Measurements from ENCODE around the gene MCF2.

DNA sequence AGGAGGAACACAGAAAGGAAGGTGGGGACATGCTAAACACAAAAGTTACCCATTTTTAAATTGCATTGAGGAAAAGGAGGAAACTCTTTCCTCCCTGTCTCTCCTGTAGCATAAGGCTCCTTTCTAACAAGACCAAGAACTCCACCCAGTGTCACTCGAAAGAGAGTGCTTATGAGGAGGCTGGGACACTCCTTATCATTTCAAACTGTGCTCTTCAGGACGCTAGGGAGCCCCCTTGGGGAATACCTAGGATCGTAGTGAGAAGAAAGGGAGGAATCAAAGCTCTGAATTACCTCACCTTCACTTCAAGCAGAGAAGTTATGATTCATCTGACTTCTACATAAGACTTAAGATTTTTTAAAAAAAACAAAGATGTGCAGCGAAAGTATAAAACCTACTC is 111.9 kb downstream of the MCF2 start:
- TF ChIP-seq EZH2phosphoT487 (IDR thresholded peaks at IDR 0.05; ENCODE audit: borderline replicate concordance, low read depth) (no peak), EP300 (IDR thresholded peaks at IDR 0.05; ENCODE audit: borderline replicate concordance in 1 of 2, low read depth in 1 of 2, low read length in 1 of 2) (no peak), GABPA (IDR thresholded peaks at IDR 0.05; ENCODE audit: low read depth) (no peak), FOXM1 (IDR thresholded peaks at IDR 0.05; ENCODE audit: low read depth) (no peak), RCOR1 (IDR thresholded peaks at IDR 0.05; ENCODE audit: low read length) (no peak), YY1 (IDR thresholded peaks at IDR 0.05; ENCODE audit: low read depth) (no peak), RAD21 (IDR thresholded peaks at IDR 0.05; ENCODE audit: low read length) (no peak), POLR2AphosphoS5 (IDR thresholded peaks at IDR 0.05; ENCODE audit: low read depth, low read length) (no peak)
- TF ChIP-seq, protein P1, sequence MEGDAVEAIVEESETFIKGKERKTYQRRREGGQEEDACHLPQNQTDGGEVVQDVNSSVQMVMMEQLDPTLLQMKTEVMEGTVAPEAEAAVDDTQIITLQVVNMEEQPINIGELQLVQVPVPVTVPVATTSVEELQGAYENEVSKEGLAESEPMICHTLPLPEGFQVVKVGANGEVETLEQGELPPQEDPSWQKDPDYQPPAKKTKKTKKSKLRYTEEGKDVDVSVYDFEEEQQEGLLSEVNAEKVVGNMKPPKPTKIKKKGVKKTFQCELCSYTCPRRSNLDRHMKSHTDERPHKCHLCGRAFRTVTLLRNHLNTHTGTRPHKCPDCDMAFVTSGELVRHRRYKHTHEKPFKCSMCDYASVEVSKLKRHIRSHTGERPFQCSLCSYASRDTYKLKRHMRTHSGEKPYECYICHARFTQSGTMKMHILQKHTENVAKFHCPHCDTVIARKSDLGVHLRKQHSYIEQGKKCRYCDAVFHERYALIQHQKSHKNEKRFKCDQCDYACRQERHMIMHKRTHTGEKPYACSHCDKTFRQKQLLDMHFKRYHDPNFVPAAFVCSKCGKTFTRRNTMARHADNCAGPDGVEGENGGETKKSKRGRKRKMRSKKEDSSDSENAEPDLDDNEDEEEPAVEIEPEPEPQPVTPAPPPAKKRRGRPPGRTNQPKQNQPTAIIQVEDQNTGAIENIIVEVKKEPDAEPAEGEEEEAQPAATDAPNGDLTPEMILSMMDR (IDR thresholded peaks at IDR 0.05): no peak
- TF ChIP-seq, protein P2, sequence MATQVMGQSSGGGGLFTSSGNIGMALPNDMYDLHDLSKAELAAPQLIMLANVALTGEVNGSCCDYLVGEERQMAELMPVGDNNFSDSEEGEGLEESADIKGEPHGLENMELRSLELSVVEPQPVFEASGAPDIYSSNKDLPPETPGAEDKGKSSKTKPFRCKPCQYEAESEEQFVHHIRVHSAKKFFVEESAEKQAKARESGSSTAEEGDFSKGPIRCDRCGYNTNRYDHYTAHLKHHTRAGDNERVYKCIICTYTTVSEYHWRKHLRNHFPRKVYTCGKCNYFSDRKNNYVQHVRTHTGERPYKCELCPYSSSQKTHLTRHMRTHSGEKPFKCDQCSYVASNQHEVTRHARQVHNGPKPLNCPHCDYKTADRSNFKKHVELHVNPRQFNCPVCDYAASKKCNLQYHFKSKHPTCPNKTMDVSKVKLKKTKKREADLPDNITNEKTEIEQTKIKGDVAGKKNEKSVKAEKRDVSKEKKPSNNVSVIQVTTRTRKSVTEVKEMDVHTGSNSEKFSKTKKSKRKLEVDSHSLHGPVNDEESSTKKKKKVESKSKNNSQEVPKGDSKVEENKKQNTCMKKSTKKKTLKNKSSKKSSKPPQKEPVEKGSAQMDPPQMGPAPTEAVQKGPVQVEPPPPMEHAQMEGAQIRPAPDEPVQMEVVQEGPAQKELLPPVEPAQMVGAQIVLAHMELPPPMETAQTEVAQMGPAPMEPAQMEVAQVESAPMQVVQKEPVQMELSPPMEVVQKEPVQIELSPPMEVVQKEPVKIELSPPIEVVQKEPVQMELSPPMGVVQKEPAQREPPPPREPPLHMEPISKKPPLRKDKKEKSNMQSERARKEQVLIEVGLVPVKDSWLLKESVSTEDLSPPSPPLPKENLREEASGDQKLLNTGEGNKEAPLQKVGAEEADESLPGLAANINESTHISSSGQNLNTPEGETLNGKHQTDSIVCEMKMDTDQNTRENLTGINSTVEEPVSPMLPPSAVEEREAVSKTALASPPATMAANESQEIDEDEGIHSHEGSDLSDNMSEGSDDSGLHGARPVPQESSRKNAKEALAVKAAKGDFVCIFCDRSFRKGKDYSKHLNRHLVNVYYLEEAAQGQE (IDR thresholded peaks at IDR 0.05; ENCODE audit: low read depth, low read length): no peak
- TF ChIP-seq, protein P3, sequence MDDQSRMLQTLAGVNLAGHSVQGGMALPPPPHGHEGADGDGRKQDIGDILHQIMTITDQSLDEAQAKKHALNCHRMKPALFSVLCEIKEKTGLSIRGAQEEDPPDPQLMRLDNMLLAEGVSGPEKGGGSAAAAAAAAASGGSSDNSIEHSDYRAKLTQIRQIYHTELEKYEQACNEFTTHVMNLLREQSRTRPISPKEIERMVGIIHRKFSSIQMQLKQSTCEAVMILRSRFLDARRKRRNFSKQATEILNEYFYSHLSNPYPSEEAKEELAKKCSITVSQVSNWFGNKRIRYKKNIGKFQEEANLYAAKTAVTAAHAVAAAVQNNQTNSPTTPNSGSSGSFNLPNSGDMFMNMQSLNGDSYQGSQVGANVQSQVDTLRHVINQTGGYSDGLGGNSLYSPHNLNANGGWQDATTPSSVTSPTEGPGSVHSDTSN (IDR thresholded peaks at IDR 0.05): no peak
- TF ChIP-seq, protein P4, sequence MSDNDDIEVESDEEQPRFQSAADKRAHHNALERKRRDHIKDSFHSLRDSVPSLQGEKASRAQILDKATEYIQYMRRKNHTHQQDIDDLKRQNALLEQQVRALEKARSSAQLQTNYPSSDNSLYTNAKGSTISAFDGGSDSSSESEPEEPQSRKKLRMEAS (IDR thresholded peaks at IDR 0.05; ENCODE audit: low read depth): no peak
